HFFc6 (cell line): ENCODE results near the gene DBX1. TPM values are rescaled to one million over a fixed set of nuclear protein-coding genes. Genes with fewer than 3 reads are reported as not detected.

ENCODE experiments used
- DNase-seq: peaks from one replicate; pipeline ENCODE4 v3.0.0-alpha.2; 2018
- H3K27ac Mint-ChIP-seq: 2 replicates; pipeline ENCODE4 v1.8.0; 2020; ENCODE audit warnings: mild to moderate bottlenecking, mixed read lengths
- H3K27me3 Mint-ChIP-seq: 2 replicates; pipeline ENCODE4 v1.8.0; 2021; ENCODE audit warnings: mild to moderate bottlenecking, moderate library complexity, mixed read lengths; ENCODE audit not compliant: insufficient read depth
- H3K36me3 Mint-ChIP-seq: 2 replicates; pipeline ENCODE4 v1.8.0; 2021; ENCODE audit warnings: low read depth, mixed read lengths
- H3K4me1 Mint-ChIP-seq: 2 replicates; pipeline ENCODE4 v1.8.0; 2020; ENCODE audit warnings: low read depth, mixed read lengths
- H3K4me3 Mint-ChIP-seq: 2 replicates; pipeline ENCODE4 v1.8.0; 2020; ENCODE audit warnings: mild to moderate bottlenecking, moderate library complexity, mixed read lengths
- H3K9me3 Mint-ChIP-seq: 2 replicates; pipeline ENCODE4 v1.8.0; 2020; ENCODE audit warnings: mild to moderate bottlenecking, mixed read lengths
- total RNA-seq, 6 experiments: library from RNA; stranded (reverse); fragmentation: NEBNext Ultra II Directional; extraction: Animal tissue kit (Norgen Biotek cat#: 25700); gene quantifications; 2 replicates in 1 of 6; 3 replicates in 5 of 6; pipeline ENCODE4 v1.2.3, GENCODE V29; 2021
- TF ChIP-seq, protein P1 (sequence below): fragments of 200-600 bp; sonication (generic); IDR thresholded peaks from 2 replicates; pipeline ENCODE4 v1.5.0; 2021; ENCODE audit warnings: antibody characterized with exemption, mild to moderate bottlenecking

DBX1 gene
- total RNA-seq, 6 experiments from 2014 or later = not detected

DNA sequence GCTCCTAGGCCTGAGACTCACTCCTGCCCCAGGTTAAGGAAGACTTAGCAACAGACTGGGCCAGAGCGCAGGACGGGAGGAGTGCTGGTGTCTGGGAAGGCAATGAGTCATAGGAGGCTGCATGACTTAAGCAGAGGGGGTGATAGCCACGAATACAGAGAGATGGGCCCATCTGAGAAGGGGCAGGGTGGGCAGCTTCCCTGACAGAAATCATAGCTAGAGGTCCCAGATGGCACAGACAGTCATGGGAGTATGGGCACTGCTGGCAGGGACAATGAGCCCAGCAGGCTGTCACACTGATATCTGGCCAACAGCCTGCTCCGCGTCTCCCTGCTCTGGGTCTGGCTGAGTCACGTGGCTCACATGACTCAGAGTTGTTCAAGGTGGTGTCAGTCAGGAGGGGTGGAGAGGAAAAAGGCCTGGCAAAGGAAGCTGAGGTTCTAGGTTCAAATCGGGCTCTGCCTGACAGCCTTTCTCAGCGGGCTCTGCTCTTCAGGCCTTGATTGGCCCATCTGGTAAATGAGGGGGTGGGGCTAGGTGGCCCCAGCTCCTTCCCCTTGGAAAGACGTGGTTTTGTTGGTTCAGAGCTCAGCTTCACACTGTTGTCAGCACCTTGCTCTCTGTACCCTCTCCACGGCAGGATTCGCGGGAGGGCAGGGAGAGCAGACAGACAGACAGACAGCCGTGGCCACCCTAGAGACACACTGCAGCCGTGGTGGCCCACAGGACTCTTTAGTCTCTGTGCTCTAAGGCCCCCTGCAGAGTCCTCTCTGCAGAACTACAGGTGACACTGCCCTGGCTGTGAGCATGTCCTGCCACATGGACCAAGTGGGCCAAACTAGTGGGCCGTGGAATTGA, 47.8 kb downstream of the DBX1 start:
- peak overlapping the region; percentile 78 for H3K4me3 Mint-ChIP-seq
- peaks cover 66% of the 10 kb centered on the region for H3K4me1 Mint-ChIP-seq
- peak; percentile 86 for DNase-seq
- H3K27me3 Mint-ChIP-seq = peaks cover 2% of the 10 kb centered on the region; the same call in 1 of the 2 replicates
- peak overlapping the region; percentile 85 for H3K27ac Mint-ChIP-seq
- H3K36me3 Mint-ChIP-seq = peaks cover 22% of the 10 kb centered on the region
- TF ChIP-seq, protein P1, sequence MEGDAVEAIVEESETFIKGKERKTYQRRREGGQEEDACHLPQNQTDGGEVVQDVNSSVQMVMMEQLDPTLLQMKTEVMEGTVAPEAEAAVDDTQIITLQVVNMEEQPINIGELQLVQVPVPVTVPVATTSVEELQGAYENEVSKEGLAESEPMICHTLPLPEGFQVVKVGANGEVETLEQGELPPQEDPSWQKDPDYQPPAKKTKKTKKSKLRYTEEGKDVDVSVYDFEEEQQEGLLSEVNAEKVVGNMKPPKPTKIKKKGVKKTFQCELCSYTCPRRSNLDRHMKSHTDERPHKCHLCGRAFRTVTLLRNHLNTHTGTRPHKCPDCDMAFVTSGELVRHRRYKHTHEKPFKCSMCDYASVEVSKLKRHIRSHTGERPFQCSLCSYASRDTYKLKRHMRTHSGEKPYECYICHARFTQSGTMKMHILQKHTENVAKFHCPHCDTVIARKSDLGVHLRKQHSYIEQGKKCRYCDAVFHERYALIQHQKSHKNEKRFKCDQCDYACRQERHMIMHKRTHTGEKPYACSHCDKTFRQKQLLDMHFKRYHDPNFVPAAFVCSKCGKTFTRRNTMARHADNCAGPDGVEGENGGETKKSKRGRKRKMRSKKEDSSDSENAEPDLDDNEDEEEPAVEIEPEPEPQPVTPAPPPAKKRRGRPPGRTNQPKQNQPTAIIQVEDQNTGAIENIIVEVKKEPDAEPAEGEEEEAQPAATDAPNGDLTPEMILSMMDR = no peak
- no peaks in the 10 kb centered on the region for H3K9me3 Mint-ChIP-seq

DNA sequence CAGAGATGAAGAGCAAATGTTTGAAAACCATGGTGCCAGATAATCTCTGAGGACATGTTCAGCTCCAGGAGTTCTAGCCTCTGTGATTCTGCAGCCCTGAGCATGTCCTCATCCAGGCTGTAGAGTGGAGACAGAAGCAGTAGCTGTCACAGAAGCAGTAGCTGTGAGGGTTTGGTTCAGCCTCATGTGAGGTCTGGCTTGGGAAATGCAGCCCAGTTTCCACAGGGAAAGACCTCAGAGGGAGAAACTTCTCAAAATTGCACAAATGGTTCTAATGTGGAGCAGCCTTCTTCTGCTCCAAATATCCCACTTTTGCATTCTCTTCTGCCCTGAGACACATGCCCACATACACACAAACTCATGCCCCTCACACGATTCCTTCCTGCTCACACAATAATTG, 48.4 kb downstream of the DBX1 start:
- Mint-ChIP-seq H3K27ac (peak overlapping the region; percentile 85), H3K9me3 (no peaks in the 10 kb centered on the region), H3K4me1 (peaks cover 66% of the 10 kb centered on the region), H3K4me3 (peak overlapping the region; percentile 78), H3K36me3 (peaks cover 24% of the 10 kb centered on the region), H3K27me3 (peaks cover 2% of the 10 kb centered on the region; the same call in 1 of the 2 replicates)
- DNase-seq = no peak
- TF ChIP-seq, protein P1 = no peak

DNA sequence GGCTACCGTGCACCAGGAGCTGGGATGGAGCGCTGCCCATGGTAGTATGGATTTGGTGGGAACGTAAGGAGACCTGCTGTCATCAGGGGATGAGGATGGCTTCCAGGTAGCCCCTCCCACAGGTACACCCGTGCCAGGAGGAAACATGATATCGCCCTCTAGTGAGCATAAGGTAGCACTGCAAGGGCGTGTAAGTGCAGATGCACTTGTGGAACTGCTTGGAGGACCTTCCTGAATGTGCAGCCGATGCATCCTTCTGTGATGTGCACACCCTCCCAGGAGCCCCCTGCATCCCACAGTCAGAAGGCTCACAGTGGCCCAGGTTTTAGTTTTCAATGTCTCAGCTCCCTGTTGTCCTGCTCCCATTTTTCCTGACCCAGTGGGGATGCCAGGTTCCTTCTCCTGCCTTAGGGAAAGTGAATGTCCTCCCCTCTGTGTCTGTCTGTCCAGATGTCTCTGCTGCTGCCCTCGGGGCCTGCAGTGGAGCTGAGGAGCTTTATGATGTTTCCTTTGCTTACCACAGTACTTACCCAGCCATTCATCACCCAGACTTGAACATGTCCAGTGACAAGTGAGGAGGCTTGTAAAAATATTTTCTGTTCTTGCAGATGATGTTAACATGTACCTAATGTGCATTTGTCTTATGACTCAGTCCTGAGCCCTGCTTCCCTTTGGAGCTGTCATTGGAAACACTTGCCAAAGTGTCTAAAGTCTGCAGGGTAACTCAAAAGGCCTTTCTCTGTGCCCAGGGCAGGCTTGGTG, 49.2 kb downstream of the DBX1 start:
- Mint-ChIP-seq H3K36me3 (peaks cover 24% of the 10 kb centered on the region), H3K27me3 (peaks cover 2% of the 10 kb centered on the region; the same call in 1 of the 2 replicates), H3K4me3 (peak overlapping the region; percentile 78), H3K4me1 (peaks cover 66% of the 10 kb centered on the region), H3K9me3 (no peaks in the 10 kb centered on the region), H3K27ac (peak overlapping the region; percentile 85)
- TF ChIP-seq, protein P1 = peak; percentile 95
- DNase-seq = peak; percentile 97

DNA sequence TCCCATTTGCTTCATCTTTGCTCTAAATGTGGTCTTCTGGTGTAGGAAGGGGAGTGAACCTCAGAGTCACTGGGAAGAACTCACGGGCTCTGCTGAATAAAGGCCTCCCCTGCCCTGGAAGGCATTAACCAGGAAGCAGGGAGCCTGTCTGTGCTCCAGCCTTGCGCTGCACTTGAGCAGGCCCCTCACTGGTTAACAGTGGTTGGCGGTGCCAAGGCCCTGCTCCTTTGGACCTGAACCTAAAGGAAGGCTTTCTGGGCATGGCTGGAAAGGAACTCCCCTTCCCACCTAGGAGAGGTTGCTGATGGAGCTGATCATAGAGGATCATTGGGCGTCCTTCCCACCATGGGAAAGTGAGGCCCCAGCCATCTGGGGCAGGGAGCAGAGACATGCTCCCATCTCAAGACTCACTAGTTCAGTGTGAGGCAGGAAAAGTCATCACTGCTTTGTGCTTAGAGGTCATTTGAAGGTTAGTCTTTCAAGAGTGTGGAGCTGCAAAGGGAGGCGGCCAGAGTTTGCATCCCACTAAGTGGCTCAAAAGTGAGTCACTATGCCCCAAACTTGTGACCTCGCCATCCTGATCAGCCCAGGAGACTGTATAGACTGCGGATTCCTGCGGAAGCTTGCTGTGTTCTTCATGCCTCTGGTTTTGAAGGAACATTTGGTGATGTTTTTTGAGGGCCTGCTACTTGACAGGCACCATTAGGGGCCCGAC, 50.4 kb downstream of the DBX1 start:
- H3K4me1 Mint-ChIP-seq = peaks cover 62% of the 10 kb centered on the region
- H3K27ac Mint-ChIP-seq = no peak overlapping the region
- H3K9me3 Mint-ChIP-seq = no peaks in the 10 kb centered on the region
- TF ChIP-seq, protein P1 = no peak
- no peak for DNase-seq
- H3K27me3 Mint-ChIP-seq = peaks cover 3% of the 10 kb centered on the region
- H3K4me3 Mint-ChIP-seq = no peak overlapping the region
- H3K36me3 Mint-ChIP-seq = peaks cover 29% of the 10 kb centered on the region

Other genes starting within 250 kb of the DBX1 start
- 10 to 100 TPM; 15.0 to 36.0 (median 31.3) TPM for gene HTATIP2, start 203.2 kb upstream of the DBX1 start, total RNA-seq
- gene PRMT3, start 227.2 kb upstream of the DBX1 start, total RNA-seq = 10 to 100 TPM in 5 of 6 experiments, 1 to 10 TPM in 1; 9.6 to 13.2 (median 12.1) TPM